Measurements from ENCODE around the gene GPR146. TPM values are rescaled to one million over a fixed set of nuclear protein-coding genes. Genes with fewer than 3 reads are reported as not detected.
A peak's percentile ranks its signal among the peaks of the same experiment; 100 is the strongest.

GPR146 gene
- total RNA-seq, 1 donor from 2014 or later: 2.2 TPM

- intact Hi-C loops (cut with micrococcal nuclease): no loop called here
- H3K27ac Mint-ChIP-seq: peak overlapping the region; percentile 2
- no peaks in the 10 kb centered on the region for H3K9me3 Mint-ChIP-seq
- peak overlapping the region; percentile 83 for H3K4me3 Mint-ChIP-seq
- peaks cover 1% of the 10 kb centered on the region for H3K27me3 Mint-ChIP-seq (ENCODE audit: insufficient read depth)
- peak; percentile 30 for DNase-seq (ENCODE audit: low spot score)
- H3K36me3 Mint-ChIP-seq (ENCODE audit: low read depth): peaks cover 1% of the 10 kb centered on the region
- peaks cover 67% of the 10 kb centered on the region for H3K4me1 Mint-ChIP-seq (ENCODE audit: low read depth)
Measured at GRCh38 chr7:1046722-1047679, 2.7 kb downstream of the GPR146 start.

DNA sequence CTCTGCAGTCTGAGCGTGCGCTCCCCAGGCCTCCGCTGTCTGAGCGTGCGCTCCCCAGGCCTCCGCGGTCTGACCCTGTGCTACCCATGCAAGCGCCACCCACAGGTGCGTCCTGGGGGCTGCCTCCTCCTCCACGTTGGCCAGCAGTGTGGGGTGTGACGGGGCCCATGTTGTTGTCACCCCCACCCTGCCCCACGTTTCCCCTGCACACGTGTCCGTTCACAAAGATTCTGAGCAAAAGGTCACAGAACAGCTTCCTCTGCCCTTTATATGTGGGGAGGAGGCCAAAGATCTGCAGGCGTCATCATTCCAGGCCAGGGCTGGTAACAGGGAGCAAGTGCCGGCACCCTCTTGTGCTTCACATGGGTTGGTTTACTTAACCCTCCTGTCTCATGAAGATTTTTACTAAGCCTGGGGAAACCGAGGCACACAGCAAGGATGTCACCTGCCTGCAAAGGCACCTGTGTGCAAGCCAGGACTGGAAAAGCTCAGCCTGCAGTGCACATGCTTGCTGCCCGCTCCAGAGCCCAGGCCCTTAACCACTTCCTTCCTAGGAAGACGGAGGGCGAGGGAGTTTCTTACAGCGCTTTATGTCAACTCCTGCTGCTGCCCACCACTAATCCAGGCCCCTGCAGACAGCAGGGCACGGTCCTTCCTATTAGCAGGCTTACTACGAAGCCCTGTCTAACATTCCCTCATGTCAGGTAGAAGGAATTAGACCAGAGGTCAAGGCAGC is 4.8 kb downstream of the GPR146 start:
- peaks cover 1% of the 10 kb centered on the region for H3K36me3 Mint-ChIP-seq (ENCODE audit: low read depth)
- DNase-seq (ENCODE audit: low spot score): no peak
- no peaks in the 10 kb centered on the region for H3K9me3 Mint-ChIP-seq
- peak overlapping the region; percentile 5 for H3K4me3 Mint-ChIP-seq
- peaks cover 50% of the 10 kb centered on the region for H3K4me1 Mint-ChIP-seq (ENCODE audit: low read depth)
- peaks cover 1% of the 10 kb centered on the region for H3K27me3 Mint-ChIP-seq (ENCODE audit: insufficient read depth)
- intact Hi-C loops (cut with micrococcal nuclease): no loop called here
- H3K27ac Mint-ChIP-seq: no peak overlapping the region

DNA sequence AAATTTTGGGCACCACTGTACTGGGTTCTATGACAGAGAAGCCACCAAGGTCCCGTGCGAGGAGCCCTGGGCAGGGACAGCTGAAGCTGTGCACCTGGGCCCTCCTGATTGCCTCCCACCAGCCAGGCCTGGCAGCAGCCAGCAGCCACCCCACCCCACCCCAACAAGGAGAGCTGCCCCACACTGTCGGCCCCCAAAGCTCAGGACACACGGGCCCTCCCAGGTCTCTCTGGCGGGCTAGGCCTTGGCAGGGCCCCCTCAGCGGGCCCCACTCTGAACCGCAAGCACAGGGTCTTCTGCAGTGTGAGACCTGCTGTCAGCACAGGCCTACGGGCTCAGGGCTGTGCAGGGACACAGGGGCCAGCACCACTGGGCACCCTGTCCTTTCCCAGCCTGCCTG is 5.5 kb downstream of the GPR146 start:
- Mint-ChIP-seq H3K4me3 (no peak overlapping the region), H3K27me3 (ENCODE audit: insufficient read depth) (peaks cover 1% of the 10 kb centered on the region), H3K4me1 (ENCODE audit: low read depth) (peaks cover 49% of the 10 kb centered on the region), H3K36me3 (ENCODE audit: low read depth) (peaks cover 1% of the 10 kb centered on the region), H3K9me3 (no peaks in the 10 kb centered on the region), H3K27ac (no peak overlapping the region)
- intact Hi-C loops (cut with micrococcal nuclease): no loop called here
- no peak for DNase-seq (ENCODE audit: low spot score)

GRCh38 chr7:1050254-1050906 is 6.0 kb downstream of the GPR146 start:
- Mint-ChIP-seq H3K27ac (no peak overlapping the region), H3K4me1 (ENCODE audit: low read depth) (peaks cover 43% of the 10 kb centered on the region), H3K4me3 (no peak overlapping the region), H3K36me3 (ENCODE audit: low read depth) (peaks cover 1% of the 10 kb centered on the region), H3K9me3 (no peaks in the 10 kb centered on the region), H3K27me3 (ENCODE audit: insufficient read depth) (peaks cover 1% of the 10 kb centered on the region)
- no peak for DNase-seq (ENCODE audit: low spot score)
- intact Hi-C loops (cut with micrococcal nuclease): no loop called here

GRCh38 chr7:1050956-1051690 is 6.8 kb downstream of the GPR146 start:
- Mint-ChIP-seq H3K27ac (no peak overlapping the region), H3K4me3 (no peak overlapping the region), H3K36me3 (ENCODE audit: low read depth) (no peaks in the 10 kb centered on the region), H3K27me3 (ENCODE audit: insufficient read depth) (no peaks in the 10 kb centered on the region), H3K9me3 (no peaks in the 10 kb centered on the region), H3K4me1 (ENCODE audit: low read depth) (peaks cover 36% of the 10 kb centered on the region)
- intact Hi-C loops (cut with micrococcal nuclease): no loop called here
- no peak for DNase-seq (ENCODE audit: low spot score)

- intact Hi-C loops (cut with micrococcal nuclease): no loop called here
- Mint-ChIP-seq H3K27ac (no peak overlapping the region), H3K4me1 (ENCODE audit: low read depth) (peaks cover 25% of the 10 kb centered on the region)
Measured at GRCh38 chr7:1052031-1052818, 7.9 kb downstream of the GPR146 start.

GRCh38 chr7:1053002-1053411 is 8.7 kb downstream of the GPR146 start:
- H3K27ac Mint-ChIP-seq: no peak overlapping the region
- H3K36me3 Mint-ChIP-seq (ENCODE audit: low read depth): no peaks in the 10 kb centered on the region
- peaks cover 17% of the 10 kb centered on the region for H3K4me1 Mint-ChIP-seq (ENCODE audit: low read depth)
- intact Hi-C loops (cut with micrococcal nuclease): no loop called here
- H3K27me3 Mint-ChIP-seq (ENCODE audit: insufficient read depth): no peaks in the 10 kb centered on the region
- no peak for DNase-seq (ENCODE audit: low spot score)
- H3K9me3 Mint-ChIP-seq: no peaks in the 10 kb centered on the region
- H3K4me3 Mint-ChIP-seq: no peak overlapping the region

More at GRCh38 chr7:1052031-1052818, 7.9 kb downstream of the GPR146 start:
- no peak for DNase-seq (ENCODE audit: low spot score)
- Mint-ChIP-seq H3K4me3 (no peak overlapping the region), H3K27me3 (ENCODE audit: insufficient read depth) (no peaks in the 10 kb centered on the region), H3K36me3 (ENCODE audit: low read depth) (no peaks in the 10 kb centered on the region), H3K9me3 (no peaks in the 10 kb centered on the region)

- Mint-ChIP-seq H3K27me3 (ENCODE audit: insufficient read depth) (no peaks in the 10 kb centered on the region), H3K9me3 (no peaks in the 10 kb centered on the region)
Measured at GRCh38 chr7:1053816-1054370, 9.5 kb downstream of the GPR146 start.

DNA sequence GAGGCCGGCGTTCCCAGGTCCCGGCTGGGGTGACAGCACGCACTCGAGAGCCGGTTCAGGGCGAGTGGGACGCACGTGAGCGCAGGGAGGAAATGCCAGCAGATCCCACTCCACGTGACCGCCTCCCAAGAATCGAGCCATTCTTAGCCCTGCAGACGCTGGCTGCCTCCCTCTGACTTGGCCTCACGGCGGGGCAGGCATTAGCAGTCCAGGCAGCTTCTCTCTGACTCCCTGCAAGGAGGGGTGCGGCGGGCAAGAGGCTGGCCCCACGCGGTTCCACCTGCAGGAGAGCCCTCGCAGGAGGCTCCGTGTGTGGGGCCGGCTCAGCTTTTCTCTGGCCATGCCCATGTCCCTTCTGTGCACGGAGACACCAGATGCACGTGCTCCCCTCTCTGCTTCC is 10.1 kb downstream of the GPR146 start:
- Mint-ChIP-seq H3K36me3 (ENCODE audit: low read depth) (no peaks in the 10 kb centered on the region), H3K27ac (no peak overlapping the region), H3K4me1 (ENCODE audit: low read depth) (peaks cover 10% of the 10 kb centered on the region), H3K27me3 (ENCODE audit: insufficient read depth) (no peaks in the 10 kb centered on the region), H3K4me3 (no peak overlapping the region), H3K9me3 (no peaks in the 10 kb centered on the region)
- DNase-seq (ENCODE audit: low spot score): no peak
- intact Hi-C loops (cut with micrococcal nuclease): no loop called here

More at GRCh38 chr7:1053816-1054370, 9.5 kb downstream of the GPR146 start:
- Mint-ChIP-seq H3K36me3 (ENCODE audit: low read depth) (no peaks in the 10 kb centered on the region), H3K4me3 (no peak overlapping the region), H3K27ac (no peak overlapping the region), H3K4me1 (ENCODE audit: low read depth) (peaks cover 12% of the 10 kb centered on the region)
- intact Hi-C loops (cut with micrococcal nuclease): no loop called here
- DNase-seq (ENCODE audit: low spot score): no peak

DNA sequence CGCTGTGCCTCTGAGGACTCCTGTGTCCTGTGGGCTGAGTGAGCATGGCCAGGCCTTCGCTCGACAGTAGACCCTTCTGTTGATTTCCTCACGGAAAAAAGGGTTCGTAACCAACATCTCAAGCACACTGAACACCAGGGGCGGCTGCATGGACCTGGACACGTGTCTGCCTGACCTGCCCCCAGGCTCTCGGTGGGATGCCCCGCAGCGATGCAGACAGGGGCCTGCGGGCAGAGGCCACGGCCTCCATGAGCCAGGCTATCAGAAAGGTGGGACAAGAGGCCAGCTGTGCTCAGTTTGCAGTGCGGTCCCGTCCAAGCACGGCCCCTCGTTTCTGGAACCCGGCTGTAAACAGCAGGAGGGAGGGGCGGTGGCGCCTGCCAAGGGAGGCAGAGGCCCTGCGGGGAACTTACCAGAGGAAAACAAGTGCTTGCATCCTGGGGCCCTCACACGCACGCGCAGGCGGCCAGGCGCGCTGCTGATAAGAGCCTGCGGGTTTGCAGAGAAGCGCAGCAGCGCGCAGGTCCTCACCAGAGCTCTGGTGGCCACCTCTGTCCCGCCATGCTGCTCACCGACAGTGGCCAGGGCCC is 10.6 kb downstream of the GPR146 start:
- H3K27ac Mint-ChIP-seq: no peak overlapping the region
- peak; percentile 38 for DNase-seq (ENCODE audit: low spot score)
- H3K27me3 Mint-ChIP-seq (ENCODE audit: insufficient read depth): no peaks in the 10 kb centered on the region
- H3K4me3 Mint-ChIP-seq: peak overlapping the region; percentile 77
- intact Hi-C loops (cut with micrococcal nuclease): no loop called here
- no peaks in the 10 kb centered on the region for H3K36me3 Mint-ChIP-seq (ENCODE audit: low read depth)
- H3K9me3 Mint-ChIP-seq: no peaks in the 10 kb centered on the region
- H3K4me1 Mint-ChIP-seq (ENCODE audit: low read depth): peaks cover 8% of the 10 kb centered on the region

- H3K4me1 Mint-ChIP-seq (ENCODE audit: low read depth): peaks cover 8% of the 10 kb centered on the region
- no peaks in the 10 kb centered on the region for H3K27me3 Mint-ChIP-seq (ENCODE audit: insufficient read depth)
- H3K9me3 Mint-ChIP-seq: no peaks in the 10 kb centered on the region
- peak overlapping the region; percentile 77 for H3K4me3 Mint-ChIP-seq
- DNase-seq (ENCODE audit: low spot score): no peak
- no peaks in the 10 kb centered on the region for H3K36me3 Mint-ChIP-seq (ENCODE audit: low read depth)
- intact Hi-C loops (cut with micrococcal nuclease): no loop called here
- no peak overlapping the region for H3K27ac Mint-ChIP-seq
Measured at GRCh38 chr7:1055491-1055955, 11.2 kb downstream of the GPR146 start.
